Stimulated activated CD8-positive, alpha-beta memory T cell treated with anti-CD3 and anti-CD28 coated beads, Interleukin-7, amount 100 ng/mL, for 1 hour (primary cell): ENCODE measurements around the gene SIK1.
"Not testable (repeated sequence)": the region's sequence is repeated elsewhere in the genome, so short reads cannot be mapped to it uniquely, and the experiment has no call there.

ENCODE experiments used
- DNase-seq, 2 donors: peaks; one replicate each; pipeline ENCODE4 v3.0.0-alpha.2; 2020; ENCODE audit warnings: low read depth in 2 of 2

Gene SIK1

GRCh38 chr21:43439316-43440075, 12.6 kb upstream of the SIK1 start:
- DNase-seq, result not testable (repeated sequence)

GRCh38 chr21:43436272-43436671, 9.3 kb upstream of the SIK1 start:
- DNase-seq, result not testable (repeated sequence)

GRCh38 chr21:43433340-43434136, 6.6 kb upstream of the SIK1 start:
- DNase-seq, result not testable (repeated sequence)

- DNase-seq, result not testable (repeated sequence)
These were observed 4.0 kb upstream of the SIK1 start for GRCh38 chr21:43430830-43431416.

DNA sequence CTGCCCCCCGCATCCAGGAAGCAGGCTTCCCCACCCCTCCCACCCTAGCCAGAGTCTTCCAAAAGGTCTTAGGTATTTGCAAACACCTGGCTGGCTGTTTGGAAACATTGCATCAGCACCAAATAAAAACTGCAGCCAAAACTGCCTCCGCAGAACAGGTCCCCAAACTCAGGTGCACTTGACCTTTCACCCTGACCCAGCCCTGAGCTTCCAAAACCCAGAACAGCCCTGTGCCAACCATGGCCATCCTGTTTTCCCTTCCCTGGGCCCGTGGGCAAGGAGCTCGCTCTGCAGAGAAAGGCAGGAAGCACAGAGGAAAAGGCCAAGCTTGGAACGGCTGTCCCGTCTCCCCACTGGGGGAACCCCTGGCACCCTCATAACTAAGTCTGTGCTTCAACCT, 2.0 kb upstream of the SIK1 start:
- not testable (repeated sequence) for DNase-seq

DNA sequence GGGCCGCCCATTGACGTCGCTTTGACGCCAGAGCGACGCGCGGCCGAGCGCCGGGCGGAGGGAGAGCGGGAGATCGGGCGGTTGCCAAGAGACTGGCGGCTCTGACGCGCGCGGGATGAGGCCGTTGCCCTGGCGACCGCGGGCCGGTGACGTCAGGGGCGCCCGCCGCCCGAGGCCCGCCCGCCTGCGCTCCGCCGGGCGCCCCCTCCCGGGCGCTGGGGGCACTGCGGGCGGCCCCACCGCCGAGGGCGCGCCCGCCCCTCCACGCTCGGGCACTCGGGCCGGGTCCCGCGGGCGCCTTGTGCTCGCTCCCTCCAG, 270 bp upstream of the SIK1 start:
- DNase-seq, result not testable (repeated sequence)

GRCh38 chr21:43426004-43426403, 927 bp downstream of the SIK1 start:
- not testable (repeated sequence) for DNase-seq

- DNase-seq, result not testable (repeated sequence)
These were observed 7.5 kb downstream of the SIK1 start for GRCh38 chr21:43419475-43419874.

GRCh38 chr21:43414576-43414975, 12.4 kb downstream of the SIK1 start:
- not testable (repeated sequence) for DNase-seq

- DNase-seq, result not testable (repeated sequence)
These were observed 14.7 kb downstream of the SIK1 start for GRCh38 chr21:43412020-43412788.

GRCh38 chr21:43410456-43411068, 16.4 kb downstream of the SIK1 start:
- not testable (repeated sequence) for DNase-seq

DNA sequence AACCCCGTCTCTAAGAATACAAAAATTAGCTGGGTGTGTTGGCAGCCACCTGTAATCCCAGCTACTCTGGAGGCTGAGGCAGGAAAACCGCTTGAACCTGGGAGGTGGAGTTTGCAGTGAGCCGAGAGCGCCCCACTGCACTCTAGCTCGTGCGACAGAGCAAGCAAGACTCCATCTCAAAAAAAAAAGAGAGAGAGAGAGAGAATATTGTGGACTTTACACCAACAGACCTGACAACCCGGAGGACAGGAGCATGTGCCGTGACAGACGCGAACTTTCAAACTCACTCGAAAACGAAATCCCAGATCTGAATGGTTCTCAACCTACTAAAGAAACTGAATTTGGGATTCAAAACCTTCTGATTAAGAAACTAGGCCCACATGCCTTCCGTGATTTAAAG, 19.8 kb downstream of the SIK1 start:
- not testable (repeated sequence) for DNase-seq

GRCh38 chr21:43404450-43404849, 22.5 kb downstream of the SIK1 start:
- DNase-seq, result not testable (repeated sequence)

DNA sequence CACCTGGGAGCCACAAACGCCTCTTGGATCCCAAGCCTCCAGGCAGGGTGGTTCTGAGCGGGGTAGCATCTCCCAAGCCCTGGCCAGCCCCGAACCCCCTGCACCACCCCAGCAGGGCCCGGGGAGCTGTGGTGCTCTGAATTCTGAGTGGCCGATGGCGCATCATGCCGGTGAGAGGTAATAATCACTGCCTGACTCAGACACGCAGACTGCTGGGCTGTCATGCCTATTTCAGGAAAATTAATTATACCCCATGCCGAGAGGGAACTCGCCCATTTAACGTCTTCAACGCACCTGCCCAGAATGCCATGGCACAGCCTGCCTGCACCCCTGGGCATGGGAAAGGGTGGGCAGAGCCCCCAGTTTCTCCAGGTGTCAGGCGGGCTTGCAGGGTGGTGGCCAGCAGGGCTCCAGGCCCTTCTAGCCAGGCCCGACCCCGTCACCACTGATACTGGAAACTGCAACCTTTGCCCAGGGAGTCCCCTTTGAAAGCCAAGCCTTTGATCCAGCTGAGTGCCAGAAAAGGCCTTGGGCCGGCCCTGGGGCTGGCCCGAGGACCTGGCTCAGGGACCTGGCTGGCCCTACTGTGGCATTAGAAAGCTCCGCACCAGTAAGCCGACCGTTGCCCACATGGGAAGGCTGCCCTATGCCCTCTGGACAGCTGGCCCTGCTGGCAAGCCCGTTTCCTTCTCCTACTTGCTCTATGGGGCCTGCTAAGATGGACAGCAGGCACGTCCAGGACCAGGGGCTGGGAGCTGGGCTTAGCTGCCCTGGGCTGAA, 23.1 kb downstream of the SIK1 start:
- not testable (repeated sequence) for DNase-seq

DNA sequence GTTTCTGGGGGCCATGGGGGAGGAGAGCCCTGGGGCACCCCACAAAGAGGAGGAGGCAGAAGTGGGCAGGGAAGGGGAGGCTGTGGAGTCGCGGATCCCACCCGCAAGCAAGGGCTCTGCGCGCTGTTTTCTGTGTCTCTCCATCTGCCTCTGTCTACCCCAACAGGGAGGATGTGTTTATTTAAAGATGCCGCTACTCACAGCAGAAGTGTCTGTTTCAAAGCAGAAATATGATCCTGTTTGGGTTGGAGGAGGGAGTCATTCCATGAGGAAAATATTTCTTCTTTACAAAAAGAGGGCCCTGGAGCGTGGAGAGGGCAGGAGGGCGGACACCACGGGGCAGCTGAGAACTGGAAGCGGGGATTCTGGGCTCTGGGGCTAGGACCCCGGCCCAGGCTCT, 25.8 kb downstream of the SIK1 start:
- DNase-seq, result not testable (repeated sequence)

GRCh38 chr21:43399595-43400015, 27.3 kb downstream of the SIK1 start:
- not testable (repeated sequence) for DNase-seq

- not testable (repeated sequence) for DNase-seq
These were observed 27.8 kb downstream of the SIK1 start for GRCh38 chr21:43399136-43399535.

GRCh38 chr21:43398533-43398932, 28.4 kb downstream of the SIK1 start:
- DNase-seq, result not testable (repeated sequence)

GRCh38 chr21:43398000-43398399, 28.9 kb downstream of the SIK1 start:
- DNase-seq, result not testable (repeated sequence)

- DNase-seq, result not testable (repeated sequence)
These were observed 29.5 kb downstream of the SIK1 start for GRCh38 chr21:43397439-43397808.
